HEK293 (cell line): ENCODE measurements around the gene ZFHX3.
A peak's percentile ranks its signal among the peaks of the same experiment; 100 is the strongest.

Experiments
- KLF10 ChIP-seq: fragments of 450-650 bp; IDR thresholded peaks from 2 replicates; pipeline ENCODE4 v1.5.1; 2018; ENCODE audit warnings: missing biosample characterization, mild to moderate bottlenecking, missing genetic modification characterization
- SALL2 ChIP-seq: fragments of 450-650 bp; formaldehyde crosslinking; IDR thresholded peaks from 2 replicates; pipeline ENCODE4 v1.5.0; 2017; ENCODE audit warnings: missing biosample characterization, mild to moderate bottlenecking, missing genetic modification characterization, borderline replicate concordance
- YY1 ChIP-seq: fragments of 450-650 bp; formaldehyde crosslinking; IDR thresholded peaks from 2 replicates; pipeline ENCODE4 v1.5.1; 2018; ENCODE audit warnings: missing biosample characterization, missing genetic modification characterization
- ZNF24 ChIP-seq: fragments of 450-650 bp; formaldehyde crosslinking; IDR thresholded peaks from 2 replicates; pipeline ENCODE4 v1.5.1; 2016; ENCODE audit warnings: missing biosample characterization, missing genetic modification characterization
- ZNF558 ChIP-seq: fragments of 450-650 bp; formaldehyde crosslinking; IDR thresholded peaks from 2 replicates; pipeline ENCODE4 v1.5.1; 2016; ENCODE audit warnings: missing biosample characterization, missing genetic modification characterization
- TF ChIP-seq, protein P1 (sequence below): fragments of 450-650 bp; formaldehyde crosslinking; IDR thresholded peaks from 2 replicates; pipeline ENCODE4 v1.5.1; 2016; ENCODE audit warnings: missing biosample characterization, missing genetic modification characterization
- TF ChIP-seq, protein P2 (sequence below): fragments of 450-650 bp; formaldehyde crosslinking; IDR thresholded peaks from 2 replicates; pipeline ENCODE4 v1.5.1; 2017; ENCODE audit warnings: missing biosample characterization, missing genetic modification characterization
- TF ChIP-seq, protein P3 (sequence below): fragments of 450-650 bp; formaldehyde crosslinking; IDR thresholded peaks from 2 replicates; pipeline ENCODE4 v1.5.1; 2017; ENCODE audit warnings: missing biosample characterization, missing genetic modification characterization

DNA sequence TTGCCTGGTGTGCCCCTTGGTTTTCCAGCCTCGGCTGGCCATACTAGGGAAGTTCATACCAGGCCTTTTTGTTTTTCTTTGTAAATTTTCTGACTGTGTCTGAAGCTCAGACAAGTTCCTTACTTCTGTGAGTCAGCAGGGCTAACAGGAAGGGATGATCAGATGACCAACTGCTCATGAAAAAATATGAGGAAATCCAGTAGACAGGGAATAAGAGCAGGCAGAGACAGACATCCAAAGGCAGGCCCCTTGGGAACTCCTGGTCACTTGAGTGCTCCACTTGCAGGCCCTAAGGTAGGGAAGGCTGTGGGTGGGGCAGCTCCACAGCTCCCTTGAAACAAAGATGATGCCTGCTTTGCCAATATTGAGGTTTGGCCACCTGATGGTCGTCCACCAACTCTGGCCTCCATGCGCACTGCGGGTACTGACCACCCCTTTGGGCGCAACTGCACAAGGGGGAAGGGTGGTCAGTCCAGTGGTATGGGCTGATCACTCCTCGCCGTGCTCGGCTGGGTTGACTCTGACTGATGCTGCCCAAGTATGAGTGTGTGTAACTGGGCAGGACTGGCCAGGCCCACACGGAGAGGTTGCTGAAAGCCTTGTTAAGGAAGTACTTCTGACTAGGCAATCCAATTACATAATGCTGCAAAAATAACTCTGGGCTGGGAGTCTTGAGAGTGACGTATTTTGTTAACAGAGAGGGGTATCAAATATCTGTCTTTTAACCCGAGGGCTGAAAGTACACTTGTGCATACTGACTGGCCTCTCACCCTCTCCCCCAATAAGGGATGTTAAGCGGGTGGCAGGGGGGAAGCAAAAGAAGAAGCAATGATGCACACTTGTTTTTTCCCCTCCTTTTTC lies 20.8 kb upstream of the ZFHX3 start:
- peak; percentile 95 for TF ChIP-seq ZNF24 (tag by site-specific recombination)
- TF ChIP-seq, protein P1, sequence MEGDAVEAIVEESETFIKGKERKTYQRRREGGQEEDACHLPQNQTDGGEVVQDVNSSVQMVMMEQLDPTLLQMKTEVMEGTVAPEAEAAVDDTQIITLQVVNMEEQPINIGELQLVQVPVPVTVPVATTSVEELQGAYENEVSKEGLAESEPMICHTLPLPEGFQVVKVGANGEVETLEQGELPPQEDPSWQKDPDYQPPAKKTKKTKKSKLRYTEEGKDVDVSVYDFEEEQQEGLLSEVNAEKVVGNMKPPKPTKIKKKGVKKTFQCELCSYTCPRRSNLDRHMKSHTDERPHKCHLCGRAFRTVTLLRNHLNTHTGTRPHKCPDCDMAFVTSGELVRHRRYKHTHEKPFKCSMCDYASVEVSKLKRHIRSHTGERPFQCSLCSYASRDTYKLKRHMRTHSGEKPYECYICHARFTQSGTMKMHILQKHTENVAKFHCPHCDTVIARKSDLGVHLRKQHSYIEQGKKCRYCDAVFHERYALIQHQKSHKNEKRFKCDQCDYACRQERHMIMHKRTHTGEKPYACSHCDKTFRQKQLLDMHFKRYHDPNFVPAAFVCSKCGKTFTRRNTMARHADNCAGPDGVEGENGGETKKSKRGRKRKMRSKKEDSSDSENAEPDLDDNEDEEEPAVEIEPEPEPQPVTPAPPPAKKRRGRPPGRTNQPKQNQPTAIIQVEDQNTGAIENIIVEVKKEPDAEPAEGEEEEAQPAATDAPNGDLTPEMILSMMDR (tag by site-specific recombination), result no peak
- no peak for TF ChIP-seq SALL2 (tag by site-specific recombination)
- TF ChIP-seq, protein P2, sequence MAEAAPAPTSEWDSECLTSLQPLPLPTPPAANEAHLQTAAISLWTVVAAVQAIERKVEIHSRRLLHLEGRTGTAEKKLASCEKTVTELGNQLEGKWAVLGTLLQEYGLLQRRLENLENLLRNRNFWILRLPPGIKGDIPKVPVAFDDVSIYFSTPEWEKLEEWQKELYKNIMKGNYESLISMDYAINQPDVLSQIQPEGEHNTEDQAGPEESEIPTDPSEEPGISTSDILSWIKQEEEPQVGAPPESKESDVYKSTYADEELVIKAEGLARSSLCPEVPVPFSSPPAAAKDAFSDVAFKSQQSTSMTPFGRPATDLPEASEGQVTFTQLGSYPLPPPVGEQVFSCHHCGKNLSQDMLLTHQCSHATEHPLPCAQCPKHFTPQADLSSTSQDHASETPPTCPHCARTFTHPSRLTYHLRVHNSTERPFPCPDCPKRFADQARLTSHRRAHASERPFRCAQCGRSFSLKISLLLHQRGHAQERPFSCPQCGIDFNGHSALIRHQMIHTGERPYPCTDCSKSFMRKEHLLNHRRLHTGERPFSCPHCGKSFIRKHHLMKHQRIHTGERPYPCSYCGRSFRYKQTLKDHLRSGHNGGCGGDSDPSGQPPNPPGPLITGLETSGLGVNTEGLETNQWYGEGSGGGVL (tag by site-specific recombination), result peak; percentile 91
- no peak for TF ChIP-seq YY1 (tag by site-specific recombination)
- TF ChIP-seq, protein P3, sequence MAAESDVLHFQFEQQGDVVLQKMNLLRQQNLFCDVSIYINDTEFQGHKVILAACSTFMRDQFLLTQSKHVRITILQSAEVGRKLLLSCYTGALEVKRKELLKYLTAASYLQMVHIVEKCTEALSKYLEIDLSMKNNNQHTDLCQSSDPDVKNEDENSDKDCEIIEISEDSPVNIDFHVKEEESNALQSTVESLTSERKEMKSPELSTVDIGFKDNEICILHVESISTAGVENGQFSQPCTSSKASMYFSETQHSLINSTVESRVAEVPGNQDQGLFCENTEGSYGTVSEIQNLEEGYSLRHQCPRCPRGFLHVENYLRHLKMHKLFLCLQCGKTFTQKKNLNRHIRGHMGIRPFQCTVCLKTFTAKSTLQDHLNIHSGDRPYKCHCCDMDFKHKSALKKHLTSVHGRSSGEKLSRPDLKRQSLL, result no peak
- peak; percentile 88 for TF ChIP-seq KLF10
- no peak; the same call in 1 of the 2 replicates for TF ChIP-seq ZNF558 (tag by site-specific recombination)
